Measurements from ENCODE around the gene C6orf47.
"Not testable (repeated sequence)": the region's sequence is repeated elsewhere in the genome, so short reads cannot be mapped to it uniquely, and the experiment has no call there.

C6orf47 gene

GRCh38 chr6:31660381-31661261, at the start of gene C6orf47:
Gene C6orf47 (minus strand): TSS chr6:31660778. CDS start chr6:31659947, 831 bp downstream.
- DNase-seq = peak; percentile 14 to 40

GRCh38 chr6:31709157-31709556, 48.6 kb upstream of the C6orf47 start:
- not testable (repeated sequence) for DNase-seq

GRCh38 chr6:31708224-31708623, 47.6 kb upstream of the C6orf47 start:
- DNase-seq = no peak

- no peak for DNase-seq
Observed at GRCh38 chr6:31707701-31708100, 47.1 kb upstream of the C6orf47 start.

GRCh38 chr6:31706599-31706998, 46.0 kb upstream of the C6orf47 start, which contains the start of gene LY6G6F:
Gene LY6G6F (plus strand): TSS chr6:31706866. CDS start chr6:31706907, 41 bp downstream.
- DNase-seq = no peak

GRCh38 chr6:31705931-31706330, 45.4 kb upstream of the C6orf47 start:
- DNase-seq = no peak

- peak; percentile 91 to 95 for DNase-seq
Observed at GRCh38 chr6:31702819-31703716, 42.5 kb upstream of the C6orf47 start, which contains the start of gene ABHD16A. Gene ABHD16A (minus strand): TSS chr6:31703324. CDS start chr6:31703281, 43 bp downstream.

GRCh38 chr6:31702405-31702818, 41.8 kb upstream of the C6orf47 start:
- no peak for DNase-seq

- DNase-seq = no peak
Observed at GRCh38 chr6:31701666-31702404, 41.3 kb upstream of the C6orf47 start.

- no peak for DNase-seq
Observed at GRCh38 chr6:31700740-31701401, 40.3 kb upstream of the C6orf47 start.

- DNase-seq = no peak
Observed at GRCh38 chr6:31697555-31697954, 37.0 kb upstream of the C6orf47 start.

- no peak for DNase-seq
Observed at GRCh38 chr6:31693535-31693934, 33.0 kb upstream of the C6orf47 start.

GRCh38 chr6:31692886-31693285, 32.3 kb upstream of the C6orf47 start:
- DNase-seq = no peak

- no peak for DNase-seq
Observed at GRCh38 chr6:31692353-31692752, 31.8 kb upstream of the C6orf47 start.

- DNase-seq = no peak
Observed at GRCh38 chr6:31691564-31692108, 31.1 kb upstream of the C6orf47 start.

GRCh38 chr6:31691078-31691463, 30.5 kb upstream of the C6orf47 start:
- DNase-seq = no peak

GRCh38 chr6:31690231-31691077, 29.9 kb upstream of the C6orf47 start:
- DNase-seq = no peak

GRCh38 chr6:31689249-31690110, 28.9 kb upstream of the C6orf47 start:
- DNase-seq = no peak

- no peak for DNase-seq
Observed at GRCh38 chr6:31687860-31688693, 27.5 kb upstream of the C6orf47 start.

Measured in bone marrow (tissue), 2 donors.